ENCODE data around the gene VDAC1.

The VDAC1 gene

DNA sequence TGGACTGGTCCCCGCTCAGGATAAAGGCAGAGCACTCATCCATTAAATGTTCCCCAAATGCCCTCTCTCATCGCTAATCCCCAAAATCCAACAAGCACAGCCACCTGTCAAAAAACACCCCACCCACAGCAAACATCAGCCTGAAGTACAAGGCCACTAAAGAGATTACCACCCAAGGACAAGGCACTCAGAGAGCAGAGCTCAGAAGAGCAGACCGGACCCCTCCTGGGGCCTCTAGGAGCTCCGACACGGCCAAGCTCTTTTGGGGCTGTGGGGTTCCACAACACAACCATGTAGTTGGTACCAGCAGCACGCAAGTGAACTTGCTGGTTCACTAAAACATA lies 9.8 kb downstream of the VDAC1 start:
- TF ChIP-seq GATA3 (IDR thresholded peaks at IDR 0.05; ENCODE audit: low read depth, low read length) = no peak
- no peak for TF ChIP-seq GATA2 (IDR thresholded peaks at IDR 0.05; ENCODE audit: low read depth, low read length)

DNA sequence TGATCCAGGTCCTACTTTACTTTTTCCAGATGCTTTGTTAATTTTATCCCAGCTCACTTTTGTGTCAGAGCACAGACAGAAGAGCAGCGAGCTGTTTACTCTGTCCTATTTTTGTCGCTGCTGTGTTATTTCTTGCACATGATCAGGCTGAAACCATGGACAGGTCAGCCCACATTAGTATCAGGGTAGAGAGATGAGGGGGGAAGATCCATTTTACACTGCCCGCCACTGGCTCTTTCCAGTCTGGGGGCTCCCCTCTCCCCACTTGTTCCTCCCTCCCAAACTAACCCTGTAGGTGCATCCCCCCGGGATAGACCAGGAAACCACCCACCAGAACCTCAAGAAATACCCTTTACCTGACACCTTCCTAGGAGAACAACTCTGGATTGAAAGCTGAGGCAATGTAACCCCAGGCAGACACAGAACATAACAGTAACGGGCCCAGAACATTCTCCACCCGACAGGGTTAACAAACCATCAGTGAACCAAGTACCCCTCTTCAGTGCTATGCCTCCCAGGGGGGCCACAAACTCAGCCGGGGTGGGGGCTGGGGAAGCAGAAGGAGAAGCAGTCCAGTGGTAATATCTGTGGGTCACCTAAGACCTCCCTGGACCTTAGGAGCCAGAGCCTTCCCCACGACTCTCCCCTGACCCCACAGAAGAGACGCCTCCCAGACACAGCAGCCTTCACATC lies 10.3 kb downstream of the VDAC1 start:
- TF ChIP-seq GATA3 (IDR thresholded peaks at IDR 0.05; ENCODE audit: low read depth, low read length) = no peak
- no peak for TF ChIP-seq GATA2 (IDR thresholded peaks at IDR 0.05; ENCODE audit: low read depth, low read length)

DNA sequence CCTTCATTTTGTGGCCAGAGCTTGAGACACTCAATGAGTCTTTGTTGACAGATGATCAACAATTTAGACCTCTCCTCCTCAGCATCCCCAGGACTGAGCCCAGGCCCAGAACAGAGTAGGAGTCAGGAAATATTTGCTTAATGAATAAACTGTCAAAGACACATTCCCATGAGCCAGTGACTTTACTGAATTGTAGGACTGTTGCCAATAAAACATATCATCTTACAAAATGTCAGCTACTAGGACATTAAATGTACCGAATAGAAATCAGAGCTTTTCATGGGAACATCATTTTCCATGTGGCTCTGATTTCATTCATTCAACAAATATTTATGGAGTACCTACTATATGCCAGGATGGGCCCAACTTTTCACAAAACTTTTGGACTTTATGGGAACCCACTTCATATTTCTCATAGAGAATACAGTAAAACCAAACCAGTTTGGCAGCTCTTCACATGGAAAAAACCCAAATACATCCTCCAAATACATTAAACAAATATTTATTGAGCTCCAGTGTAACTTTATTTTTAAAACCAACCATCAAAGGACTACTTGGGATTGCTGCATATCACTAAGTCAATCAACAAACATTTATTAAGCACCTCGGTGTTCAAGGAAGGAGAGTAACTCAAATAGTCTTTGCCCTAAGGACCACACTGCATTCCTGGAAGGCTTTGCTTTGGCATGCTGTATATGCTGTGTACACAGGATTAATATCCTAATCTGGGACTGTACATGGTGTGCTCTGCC lies 11.4 kb downstream of the VDAC1 start:
- TF ChIP-seq GATA2 (IDR thresholded peaks at IDR 0.05; ENCODE audit: low read depth, low read length) = no peak
- no peak for TF ChIP-seq GATA3 (IDR thresholded peaks at IDR 0.05; ENCODE audit: low read depth, low read length)

DNA sequence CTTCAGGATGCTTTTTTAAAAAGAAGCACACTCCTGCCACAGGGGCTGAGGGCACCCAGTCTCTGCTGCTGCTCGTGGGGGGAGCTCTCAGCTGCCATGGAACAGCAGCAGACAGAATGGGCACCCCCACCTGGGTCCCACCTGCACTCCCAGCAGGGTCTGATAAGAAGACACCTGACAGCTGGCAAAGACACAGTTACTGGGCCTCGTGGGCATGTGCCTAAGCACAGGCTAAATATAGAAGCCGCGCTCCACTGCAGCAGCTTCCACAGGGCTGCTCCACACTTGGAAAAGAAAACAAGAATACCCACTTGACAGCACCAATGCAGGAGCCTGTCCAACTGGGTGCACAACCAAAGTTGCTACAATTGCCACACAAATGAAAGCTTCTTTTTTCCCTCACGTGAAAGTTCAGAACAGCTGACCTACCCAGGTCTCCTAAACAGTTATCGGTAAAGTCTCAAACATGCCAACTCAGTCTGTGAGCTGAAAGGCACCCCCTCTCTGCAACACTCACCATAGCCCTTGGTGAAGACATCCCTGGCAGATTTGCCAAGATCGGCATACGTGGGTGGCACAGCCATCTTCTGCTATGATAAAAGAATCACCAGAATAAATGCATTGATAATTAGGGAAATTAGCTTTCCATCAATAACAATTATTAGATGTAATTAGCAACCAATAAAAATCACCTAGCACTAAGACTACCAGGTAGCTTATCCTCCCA lies 12.2 kb downstream of the VDAC1 start:
- no peak for TF ChIP-seq GATA3 (IDR thresholded peaks at IDR 0.05; ENCODE audit: low read depth, low read length)
- TF ChIP-seq GATA2 (IDR thresholded peaks at IDR 0.05; ENCODE audit: low read depth, low read length) = no peak

DNA sequence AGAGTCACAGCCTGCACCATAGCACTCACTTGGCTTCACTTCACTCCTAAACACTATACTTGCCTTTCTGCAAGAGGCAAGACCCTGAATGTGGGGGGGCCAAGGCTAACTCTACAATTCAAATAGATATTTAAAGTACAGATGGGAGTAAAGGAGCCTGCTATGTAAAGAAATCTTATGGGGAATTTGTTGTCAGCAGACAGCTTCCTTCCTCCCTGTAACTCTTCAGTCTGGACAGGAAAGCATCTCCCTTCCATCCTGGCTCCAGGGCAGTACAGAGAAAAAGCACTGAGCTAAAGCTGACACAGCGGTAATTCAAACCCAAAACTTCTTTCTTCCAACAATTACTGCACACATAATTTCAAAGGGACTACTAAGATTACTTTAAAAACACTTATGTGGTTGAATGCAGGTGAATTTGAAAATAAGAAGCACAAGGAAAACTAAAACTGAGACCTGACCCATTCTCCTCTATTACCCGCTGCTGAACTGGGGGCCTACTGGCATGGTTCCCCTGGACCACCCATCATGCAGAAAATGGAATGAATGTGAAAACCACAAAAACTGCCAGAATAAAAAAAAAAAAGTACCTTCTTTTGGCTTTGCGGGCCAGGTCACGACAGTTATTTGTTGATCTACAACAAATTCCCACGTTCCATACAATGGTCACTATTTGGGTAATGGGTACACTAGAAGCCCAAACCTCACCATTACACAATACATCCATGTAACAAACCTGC lies 13.4 kb downstream of the VDAC1 start:
- no peak for TF ChIP-seq GATA3 (IDR thresholded peaks at IDR 0.05; ENCODE audit: low read depth, low read length)
- no peak for TF ChIP-seq GATA2 (IDR thresholded peaks at IDR 0.05; ENCODE audit: low read depth, low read length)

DNA sequence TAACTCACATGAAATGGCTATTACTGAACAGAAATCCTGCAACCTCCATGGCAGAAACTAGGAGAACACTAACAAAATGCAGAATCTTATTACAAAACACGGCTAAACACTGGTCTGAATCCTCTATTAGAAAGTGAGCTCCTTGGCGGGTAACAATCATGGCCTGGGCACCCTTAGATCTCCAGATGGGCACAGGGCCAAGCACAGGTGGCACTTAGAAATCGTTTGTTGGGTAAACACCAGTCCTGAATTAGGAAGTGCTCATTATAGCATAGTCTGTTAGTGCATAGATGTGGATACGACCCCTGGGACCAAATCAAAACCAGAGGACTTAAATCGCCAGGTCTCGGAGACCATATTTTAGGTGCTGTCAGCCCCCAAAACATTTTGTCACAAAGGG lies 14.4 kb downstream of the VDAC1 start:
- TF ChIP-seq GATA2 (IDR thresholded peaks at IDR 0.05; ENCODE audit: low read depth, low read length) = no peak
- no peak for TF ChIP-seq GATA3 (IDR thresholded peaks at IDR 0.05; ENCODE audit: low read depth, low read length)

DNA sequence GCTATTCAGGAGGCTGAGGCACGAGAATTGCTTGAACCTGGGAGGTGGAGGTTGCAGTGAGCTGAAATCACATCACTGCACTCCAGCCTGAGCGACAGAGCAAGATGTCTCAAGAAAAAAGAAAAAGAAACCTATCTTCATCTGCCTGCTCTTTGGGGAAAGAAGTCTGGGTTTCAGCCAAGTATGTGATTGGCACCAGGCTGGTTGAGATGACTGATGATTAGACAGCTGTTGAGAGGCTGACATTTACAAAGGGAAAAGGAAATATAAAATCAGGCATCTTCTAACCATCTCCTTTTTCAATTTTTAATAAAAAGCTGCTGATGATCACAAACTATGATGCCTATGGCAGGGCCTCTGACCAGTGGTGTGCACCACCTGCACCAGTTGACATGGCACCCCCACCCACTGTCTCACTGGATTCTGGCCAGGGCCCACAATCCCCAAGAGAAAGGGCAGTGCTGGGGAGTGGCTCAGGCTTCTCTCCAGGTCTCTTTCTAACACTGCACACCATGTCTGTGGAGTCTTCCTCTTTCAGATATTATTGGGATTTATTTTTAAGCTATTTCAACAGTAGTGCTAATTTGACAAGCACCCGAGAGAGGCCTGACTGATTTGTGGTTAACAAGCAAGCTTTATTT lies 19.1 kb downstream of the VDAC1 start:
- TF ChIP-seq GATA3 (IDR thresholded peaks at IDR 0.05; ENCODE audit: low read depth, low read length) = no peak
- no peak for TF ChIP-seq GATA2 (IDR thresholded peaks at IDR 0.05; ENCODE audit: low read depth, low read length)

DNA sequence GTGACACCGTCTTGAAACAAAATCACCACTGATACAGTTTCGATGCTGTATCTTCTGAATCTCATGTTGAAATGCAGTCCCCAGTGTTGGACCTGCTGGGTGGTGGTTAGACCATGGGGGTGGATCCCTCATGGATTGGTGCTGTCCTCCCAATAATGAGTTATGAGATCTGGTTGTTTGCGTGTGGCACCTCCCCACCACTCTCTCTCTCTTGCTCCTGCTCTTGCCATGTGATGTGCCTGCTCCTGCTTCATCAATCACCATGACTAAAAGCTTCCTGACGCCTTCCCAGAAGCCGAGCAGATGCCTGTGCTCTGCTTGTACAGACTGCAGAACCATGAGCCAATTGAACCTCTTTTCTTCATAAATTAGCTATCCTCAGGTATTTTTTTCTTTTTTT lies 21.1 kb downstream of the VDAC1 start:
- TF ChIP-seq GATA2 (IDR thresholded peaks at IDR 0.05; ENCODE audit: low read depth, low read length) (no peak), GATA3 (IDR thresholded peaks at IDR 0.05; ENCODE audit: low read depth, low read length) (no peak)

DNA sequence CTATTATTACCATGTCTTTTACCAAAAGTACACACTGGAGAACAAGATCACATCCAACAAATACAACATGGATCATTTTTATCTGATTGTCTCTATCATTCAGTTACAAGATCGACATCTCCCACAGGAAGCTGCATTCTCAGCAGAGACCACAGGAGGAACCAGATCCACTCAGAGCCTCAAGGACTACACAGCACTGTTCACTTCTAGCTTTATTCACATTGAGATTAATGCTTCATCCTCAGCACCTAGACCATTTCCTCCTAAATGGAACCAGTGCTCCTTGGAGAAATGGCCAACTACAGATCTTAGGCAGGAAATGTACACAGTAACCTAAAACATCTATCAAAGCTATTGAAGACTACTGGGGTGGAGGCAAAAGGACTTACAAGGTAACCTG lies 23.1 kb downstream of the VDAC1 start:
- no peak for TF ChIP-seq GATA2 (IDR thresholded peaks at IDR 0.05; ENCODE audit: low read depth, low read length)
- no peak for TF ChIP-seq GATA3 (IDR thresholded peaks at IDR 0.05; ENCODE audit: low read depth, low read length)

DNA sequence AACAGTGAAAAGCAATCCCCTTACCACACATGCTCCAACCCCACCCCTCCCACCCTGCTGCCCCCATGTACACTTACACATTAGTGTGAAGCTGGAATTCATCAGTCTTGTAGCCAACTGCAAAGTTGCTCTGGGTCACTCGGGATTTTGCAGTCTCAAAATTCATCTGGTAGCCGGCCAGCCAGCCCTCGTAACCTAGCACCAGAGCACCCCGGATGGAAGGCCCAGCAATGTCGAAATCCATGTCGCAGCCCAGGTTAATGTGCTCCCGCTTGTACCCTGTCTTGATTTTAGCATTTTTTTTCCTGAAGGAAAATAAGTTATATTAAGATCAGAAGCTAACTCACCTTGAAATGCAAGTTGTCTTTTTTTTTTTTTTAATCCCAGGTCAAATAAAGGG lies 24.1 kb downstream of the VDAC1 start:
- TF ChIP-seq GATA3 (IDR thresholded peaks at IDR 0.05; ENCODE audit: low read depth, low read length) (no peak), GATA2 (IDR thresholded peaks at IDR 0.05; ENCODE audit: low read depth, low read length) (no peak)

DNA sequence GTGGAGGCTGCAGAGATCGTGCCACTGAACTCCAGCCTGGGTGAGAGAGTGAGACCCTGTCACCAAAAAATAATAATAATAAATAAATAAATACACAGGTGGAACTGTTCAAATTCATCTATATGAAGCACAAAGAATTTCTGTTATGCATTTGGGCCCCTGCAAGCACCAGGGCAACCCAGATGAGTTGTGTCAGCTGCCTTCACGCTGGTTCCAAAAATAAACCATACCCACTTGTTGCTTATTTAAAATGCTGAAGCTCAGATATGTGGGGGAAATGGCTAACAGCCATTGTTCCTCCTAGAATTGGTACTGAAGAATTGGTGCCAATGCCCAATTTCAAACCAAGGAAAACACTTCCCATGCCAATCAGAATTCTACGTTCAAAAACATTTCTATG lies 25.8 kb downstream of the VDAC1 start:
- TF ChIP-seq GATA3 (IDR thresholded peaks at IDR 0.05; ENCODE audit: low read depth, low read length) (no peak), GATA2 (IDR thresholded peaks at IDR 0.05; ENCODE audit: low read depth, low read length) (no peak)

DNA sequence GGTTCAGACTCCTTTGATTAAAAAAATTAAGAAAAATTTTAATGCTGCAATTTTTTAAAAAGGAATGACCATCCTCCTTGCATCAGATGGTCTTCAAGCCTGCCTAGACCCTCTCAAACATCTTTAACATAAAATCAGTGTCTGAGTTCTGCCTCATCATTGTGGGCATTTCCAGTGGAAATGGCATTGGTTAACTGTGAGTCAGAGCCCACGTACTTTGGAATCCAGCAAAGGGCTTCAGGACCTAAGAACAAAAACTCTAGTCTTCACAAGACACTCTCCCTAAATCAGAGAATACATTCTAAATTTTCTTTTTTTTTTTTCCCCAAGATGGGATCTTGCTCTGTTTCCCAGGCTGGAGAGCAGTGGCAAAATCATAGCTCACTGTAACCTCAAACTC lies 26.9 kb downstream of the VDAC1 start:
- TF ChIP-seq GATA2 (IDR thresholded peaks at IDR 0.05; ENCODE audit: low read depth, low read length) (no peak), GATA3 (IDR thresholded peaks at IDR 0.05; ENCODE audit: low read depth, low read length) (no peak)

DNA sequence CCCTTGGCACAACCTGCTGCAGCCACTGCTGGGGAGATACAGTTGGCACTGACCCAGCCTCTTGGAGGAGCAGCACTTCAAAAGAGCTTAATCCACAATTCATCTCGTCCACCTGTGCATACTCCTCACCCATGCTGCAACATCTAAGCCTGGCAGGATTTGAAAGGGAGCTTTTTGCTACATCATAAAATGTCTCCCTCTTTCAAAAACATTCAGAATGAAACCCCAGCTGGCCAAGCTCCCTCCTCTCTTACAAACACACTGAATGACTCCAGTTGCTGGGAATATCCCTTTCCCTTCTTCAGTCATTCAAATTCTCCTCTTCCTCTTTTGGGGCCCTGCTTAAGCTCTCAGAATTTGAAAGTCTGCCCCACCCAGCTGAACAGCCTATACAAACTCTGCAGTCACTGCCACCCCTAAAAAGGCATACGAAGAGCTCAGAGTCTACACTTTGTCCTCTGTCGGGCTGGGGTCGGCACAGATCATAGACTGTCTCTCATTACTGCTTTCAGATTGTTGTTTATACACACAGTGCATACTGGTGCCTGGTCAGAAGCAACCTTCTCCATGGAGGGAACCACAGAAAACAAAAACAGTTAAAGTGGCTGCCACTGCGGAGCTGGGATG lies 27.5 kb downstream of the VDAC1 start:
- TF ChIP-seq GATA2 (IDR thresholded peaks at IDR 0.05; ENCODE audit: low read depth, low read length) (no peak), GATA3 (IDR thresholded peaks at IDR 0.05; ENCODE audit: low read depth, low read length) (no peak)

Measured in SH-SY5Y (cell line).